ENCODE measurements around the gene RBM24. TPM values are rescaled to one million over a fixed set of nuclear protein-coding genes. Genes with fewer than 3 reads are reported as not detected.

RBM24 gene
- total RNA-seq, 1 experiment from 2014 or later = 0.48 TPM

GRCh38 chr6:17289630-17290061 is 8.5 kb downstream of the RBM24 start:
- H3K9me3 Mint-ChIP-seq = no peaks in the 10 kb centered on the region
- Histone ChIP-seq H2BK120ac (ENCODE audit: low read depth, low read length, poor library complexity, severe bottlenecking) (no peak overlapping the region), H3K27me3 (ENCODE audit: insufficient read depth, low read length) (no peaks in the 10 kb centered on the region; the same call in 1 of the 2 replicates), H2BK12ac (ENCODE audit: insufficient read length, low read depth, low read length) (no peak overlapping the region), H3K18ac (ENCODE audit: insufficient read length, low read depth, low read length) (no peak overlapping the region), H3K9me3 (ENCODE audit: control insufficient read depth, low read depth, low read length) (no peaks in the 10 kb centered on the region), H3K4me2 (ENCODE audit: insufficient read depth, insufficient read length, low read length) (no peak overlapping the region), H4K20me1 (ENCODE audit: control insufficient read depth, insufficient read depth, insufficient read length) (no peaks in the 10 kb centered on the region), H2BK15ac (ENCODE audit: low read depth, low read length) (no peak overlapping the region), H2BK20ac (ENCODE audit: low read depth, low read length, poor library complexity, severe bottlenecking) (no peak overlapping the region), H2BK5ac (ENCODE audit: insufficient read length, low read length) (no peak overlapping the region), H3K4me1 (ENCODE audit: insufficient read depth, low read length) (no peaks in the 10 kb centered on the region), H3K23me2 (ENCODE audit: insufficient read length, low read depth, low read length, poor library complexity, severe bottlenecking) (no peaks in the 10 kb centered on the region), H3T11ph (ENCODE audit: low read length) (no peak overlapping the region), H3K79me2 (ENCODE audit: insufficient read depth, low read length) (no peaks in the 10 kb centered on the region), H4K91ac (ENCODE audit: insufficient read length, low read depth, low read length) (no peak overlapping the region), H2AFZ (ENCODE audit: low read length) (no peak overlapping the region), H3K27ac (ENCODE audit: insufficient read length, low read depth, low read length) (no peak overlapping the region), H2AK5ac (ENCODE audit: insufficient read length, low read length) (no peak overlapping the region), H4K5ac (ENCODE audit: insufficient read length, low read depth, low read length) (no peak overlapping the region), H3K4ac (ENCODE audit: low read depth, low read length) (no peak overlapping the region), H3K79me1 (ENCODE audit: insufficient read depth, low read depth, low read length, poor library complexity, severe bottlenecking) (no peaks in the 10 kb centered on the region), H3K9ac (ENCODE audit: extremely low read depth, insufficient read length, low read length) (no peak overlapping the region), H3K23ac (ENCODE audit: insufficient read length, low read depth, low read length) (no peak overlapping the region), H4K8ac (replicated peaks; ENCODE audit: insufficient read length, low read depth, low read length) (no peak overlapping the region), H3K14ac (ENCODE audit: insufficient read depth, low read length) (no peak overlapping the region), H3K56ac (ENCODE audit: insufficient read length, low read depth, low read length) (no peak overlapping the region)
- no peaks in the 10 kb centered on the region for H3K36me3 Mint-ChIP-seq (ENCODE audit: insufficient read depth in 1 of 3, low read depth in 3 of 3)
- no peak for DNase-seq
- no peak for TF ChIP-seq CTCF (conservative IDR thresholded peaks at IDR 0.05)
- no peaks in the 10 kb centered on the region for H3K4me1 Mint-ChIP-seq
- peaks cover 50% of the 10 kb centered on the region for H3K27me3 Mint-ChIP-seq (ENCODE audit: low read depth)
- WGBS (ENCODE audit: extremely low coverage, insufficient read length, low lambda C conversion rate) = no CpG with 5 or more reads among the region's 13 CpGs
- no peak overlapping the region; a peak in 1 of 5 replicates for H3K4me3 Mint-ChIP-seq
- no peak overlapping the region for H3K27ac Mint-ChIP-seq
